HG02623 (cell line): ENCODE data around the gene SLC4A4.

Source experiments
- ATAC-seq: cut with Tn5 transposase; IDR thresholded peaks from one replicate; pipeline ENCODE4 v1.9.1; 2021; ENCODE audit warnings: moderate library complexity; ENCODE audit not compliant: unreplicated experiment

SLC4A4 gene

GRCh38 chr4:71526637-71527406 is 188.0 kb downstream of the SLC4A4 start:
- ATAC-seq, result no peak

DNA sequence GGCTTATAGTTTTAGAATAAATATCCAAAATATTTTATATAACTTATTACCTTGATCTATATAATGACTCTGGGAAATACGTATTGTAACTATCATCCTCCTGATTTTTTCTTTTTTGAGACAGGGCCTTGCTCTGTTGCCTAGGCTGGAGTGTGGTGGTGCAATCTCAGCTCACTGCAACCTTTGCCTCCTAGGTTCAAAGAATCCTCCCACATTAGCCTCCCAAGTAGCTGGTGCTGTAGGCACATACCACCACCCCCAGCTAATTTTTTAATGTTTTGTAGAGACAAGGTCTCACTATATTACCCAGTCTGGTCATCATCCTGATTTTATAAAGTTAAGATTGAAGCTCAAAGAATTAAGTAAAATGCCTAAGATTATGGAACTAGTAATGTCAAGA is 193.6 kb downstream of the SLC4A4 start:
- no peak for ATAC-seq

DNA sequence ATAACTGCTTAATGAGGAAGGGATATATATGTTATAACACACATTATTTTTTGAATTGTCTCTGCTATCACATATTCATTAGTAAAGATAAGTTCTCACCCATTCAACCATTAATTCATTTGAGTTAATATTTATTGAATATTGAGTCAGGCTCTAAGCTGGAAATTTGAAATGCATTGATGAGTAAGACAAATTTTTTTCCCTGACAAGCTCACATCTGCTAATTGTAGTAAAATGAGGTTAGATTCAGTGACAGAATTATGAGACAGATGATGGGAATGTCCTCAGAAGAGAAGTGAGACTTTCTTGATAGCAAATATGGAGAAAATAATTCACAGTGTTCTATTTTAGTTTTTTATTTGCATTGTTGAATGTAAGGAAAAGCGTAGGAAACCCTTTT is 194.3 kb downstream of the SLC4A4 start:
- no peak for ATAC-seq

DNA sequence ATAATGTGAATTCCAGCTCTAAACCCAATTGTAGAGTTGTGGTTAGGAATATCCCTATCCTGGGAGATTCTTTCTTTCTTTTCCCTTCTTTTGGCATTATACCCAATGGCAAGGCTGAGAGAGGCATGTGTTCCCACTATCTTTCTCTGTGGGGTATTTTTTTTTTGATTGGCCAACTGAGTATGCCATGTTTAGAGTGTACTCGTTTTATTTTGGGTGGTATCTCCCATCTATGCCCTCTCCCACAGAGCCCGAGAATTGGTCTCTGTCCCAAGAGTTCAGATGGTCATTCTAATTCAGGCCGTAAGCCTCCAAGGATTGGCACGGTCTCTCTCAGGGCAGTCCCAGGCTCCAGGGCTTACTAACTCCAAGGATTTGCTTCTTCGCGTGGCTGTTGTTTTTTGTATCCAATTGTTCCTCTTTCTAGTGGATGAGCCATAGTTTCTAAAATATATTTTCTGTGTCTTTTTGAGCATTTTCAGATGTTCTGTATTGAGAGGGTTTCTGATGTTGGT is 198.8 kb downstream of the SLC4A4 start:
- ATAC-seq, result no peak

DNA sequence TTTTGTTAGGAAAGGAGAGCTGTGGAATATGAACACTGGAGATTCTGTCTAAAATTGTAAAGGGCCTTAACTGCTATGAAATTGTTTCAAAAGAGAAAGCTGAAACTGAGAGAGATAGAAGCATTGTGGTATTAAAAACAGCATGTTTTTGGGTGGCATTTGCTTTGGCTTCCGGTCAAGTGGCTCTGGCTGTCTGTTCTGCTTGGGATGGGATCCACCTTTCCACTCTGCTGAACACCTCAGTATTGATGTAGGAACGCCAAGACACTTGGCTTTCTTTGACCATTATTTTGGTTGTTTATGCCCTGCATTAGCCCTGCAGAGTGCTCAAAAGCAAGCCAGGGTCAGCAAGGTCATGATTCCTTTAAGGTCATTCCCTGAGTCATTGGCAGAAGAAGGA is 199.7 kb downstream of the SLC4A4 start:
- no peak for ATAC-seq

DNA sequence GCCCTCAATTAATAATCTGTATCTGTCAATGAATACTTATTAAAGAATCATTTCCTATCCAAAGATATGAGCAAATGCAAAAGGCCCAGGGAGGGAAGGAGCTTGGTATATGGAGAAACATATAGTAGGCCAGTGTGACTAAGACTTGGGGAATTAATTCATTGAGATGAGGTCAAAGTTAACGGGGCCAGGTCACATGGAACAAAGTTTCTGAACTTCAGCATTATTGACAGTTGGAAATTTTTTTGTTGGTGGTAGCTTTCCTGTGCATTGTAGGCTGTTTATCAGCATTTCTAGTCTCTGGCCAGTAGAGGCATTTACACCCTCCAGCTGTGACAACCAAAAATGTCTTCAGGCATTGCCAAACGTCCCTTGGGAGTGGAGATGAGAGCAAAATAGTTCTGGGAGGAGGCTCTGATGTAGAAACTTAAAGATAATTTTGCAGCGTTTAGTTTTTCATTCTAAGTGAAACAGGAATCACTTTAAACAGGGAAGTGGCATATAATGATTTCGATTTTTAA is 202.0 kb downstream of the SLC4A4 start:
- no peak for ATAC-seq

- ATAC-seq, result no peak
Measured at GRCh38 chr4:71541541-71541940, 202.7 kb downstream of the SLC4A4 start.

DNA sequence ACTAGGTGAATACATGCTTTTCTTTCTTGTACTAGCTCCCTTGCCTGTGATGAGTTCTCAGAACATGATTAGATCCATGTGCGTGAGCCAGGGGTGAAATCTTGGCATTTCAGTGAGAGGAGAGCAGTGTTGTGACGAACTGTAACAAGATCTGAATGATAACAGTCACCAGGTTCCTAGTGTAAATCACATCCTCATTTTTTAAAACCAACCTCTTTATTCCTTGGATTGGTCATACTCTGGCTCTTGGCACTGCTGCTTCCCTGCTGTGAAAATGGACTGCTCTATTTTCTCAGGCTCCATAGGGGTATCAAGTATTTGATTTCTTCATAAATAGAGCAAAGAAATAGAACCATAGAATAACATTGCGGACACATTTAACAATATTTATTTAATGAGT is 206.3 kb downstream of the SLC4A4 start:
- ATAC-seq, result no peak

GRCh38 chr4:71549516-71550160 is 210.8 kb downstream of the SLC4A4 start:
- no peak for ATAC-seq

DNA sequence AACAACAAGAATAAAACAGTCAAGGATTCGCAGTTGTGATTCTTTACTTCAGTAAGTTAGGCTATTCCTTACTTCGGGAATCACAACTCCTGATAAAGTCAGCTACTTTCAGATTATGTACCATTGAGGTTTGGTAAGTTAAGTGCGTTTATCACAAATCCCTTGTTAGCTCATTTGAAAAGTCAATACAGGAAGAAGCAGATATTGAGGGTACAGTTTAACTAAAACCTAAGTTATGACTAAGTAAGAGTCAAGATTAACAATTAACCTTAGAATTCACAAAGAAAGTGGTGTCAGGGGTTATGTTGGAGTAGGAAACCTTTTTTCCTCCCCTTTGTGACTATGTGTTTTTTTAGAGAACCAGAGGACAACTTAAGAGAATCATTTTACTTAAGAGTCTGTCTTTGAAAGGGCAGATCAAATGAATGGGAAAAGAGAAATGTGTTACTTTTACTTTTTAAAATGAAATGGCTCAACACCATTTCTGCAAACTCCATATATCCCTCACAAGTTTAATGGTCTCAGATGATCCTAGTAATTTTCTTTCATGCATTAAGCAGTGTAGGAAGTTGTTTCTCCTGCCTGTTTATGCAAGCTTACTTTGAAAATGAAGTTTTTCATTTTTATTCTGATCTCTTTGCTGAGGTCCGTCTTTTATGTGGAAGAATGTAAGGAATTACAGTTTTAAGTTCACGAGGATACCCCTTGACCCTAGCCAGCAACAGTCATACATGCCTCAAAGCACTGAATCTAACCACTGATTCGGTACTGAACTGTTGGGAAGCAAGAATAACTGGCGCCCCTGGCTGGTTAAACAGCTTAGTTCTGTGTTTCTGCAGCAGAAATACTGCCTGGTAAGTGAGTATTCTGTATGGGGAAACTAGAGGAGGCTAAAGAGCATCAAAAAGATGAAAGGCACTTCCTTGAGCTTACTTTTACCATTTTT is 211.7 kb downstream of the SLC4A4 start:
- no peak for ATAC-seq

DNA sequence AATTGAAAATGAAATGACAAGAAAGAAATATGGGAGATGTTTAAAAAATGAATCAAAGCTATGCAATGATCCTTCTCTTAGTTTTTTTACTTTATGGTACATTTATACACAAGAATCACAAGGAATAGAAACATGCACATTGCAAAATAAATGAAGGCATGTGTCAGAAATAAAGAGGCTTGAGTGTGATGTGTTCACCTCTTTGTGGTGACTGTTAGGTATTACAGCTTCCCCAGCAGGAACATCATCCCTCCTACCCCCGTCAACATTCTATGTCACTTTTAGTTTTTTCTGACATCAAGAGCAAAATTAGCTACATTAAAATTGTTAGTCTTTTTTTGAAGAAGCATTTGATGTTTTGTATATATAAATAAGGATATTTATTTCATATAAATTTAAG is 214.8 kb downstream of the SLC4A4 start:
- peak; percentile 42 for ATAC-seq

DNA sequence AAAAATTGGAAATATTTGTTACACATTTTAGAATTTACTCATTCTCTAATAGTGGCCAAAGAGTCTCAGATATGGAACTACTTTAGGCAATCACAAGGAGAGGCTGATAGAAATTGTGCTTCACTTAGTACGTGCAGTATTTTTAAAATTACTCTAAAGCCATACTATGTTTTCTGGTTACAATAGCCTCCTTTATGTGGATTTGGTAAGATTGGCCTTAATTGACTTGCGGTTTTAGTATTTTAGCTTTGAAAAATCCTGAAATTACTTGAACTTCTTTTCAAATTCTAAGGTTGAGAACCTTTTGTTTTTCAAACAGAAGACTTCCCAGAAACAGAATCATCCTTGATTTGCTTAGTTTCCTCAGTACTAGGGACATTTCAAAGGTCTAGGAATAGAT is 215.2 kb downstream of the SLC4A4 start:
- ATAC-seq, result no peak

DNA sequence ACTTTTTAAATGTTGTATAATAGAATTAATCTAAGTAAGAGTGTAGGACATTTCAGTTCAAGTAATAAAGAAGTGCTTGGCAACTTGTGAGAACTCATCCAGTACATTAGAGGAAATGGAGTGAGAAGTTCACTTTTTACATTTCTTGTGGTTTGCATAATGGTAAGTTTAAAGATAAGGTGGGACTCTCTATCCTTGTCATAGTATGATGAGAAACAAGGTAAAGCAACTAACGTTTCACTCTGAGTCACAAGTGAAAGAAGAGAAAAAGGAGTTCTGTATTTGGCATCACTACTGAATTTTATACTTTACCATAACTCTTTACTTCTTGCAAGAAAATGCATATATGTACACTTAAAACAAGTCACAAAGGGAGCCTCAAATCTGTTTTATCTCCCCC is 219.4 kb downstream of the SLC4A4 start:
- peak; percentile 73 for ATAC-seq

DNA sequence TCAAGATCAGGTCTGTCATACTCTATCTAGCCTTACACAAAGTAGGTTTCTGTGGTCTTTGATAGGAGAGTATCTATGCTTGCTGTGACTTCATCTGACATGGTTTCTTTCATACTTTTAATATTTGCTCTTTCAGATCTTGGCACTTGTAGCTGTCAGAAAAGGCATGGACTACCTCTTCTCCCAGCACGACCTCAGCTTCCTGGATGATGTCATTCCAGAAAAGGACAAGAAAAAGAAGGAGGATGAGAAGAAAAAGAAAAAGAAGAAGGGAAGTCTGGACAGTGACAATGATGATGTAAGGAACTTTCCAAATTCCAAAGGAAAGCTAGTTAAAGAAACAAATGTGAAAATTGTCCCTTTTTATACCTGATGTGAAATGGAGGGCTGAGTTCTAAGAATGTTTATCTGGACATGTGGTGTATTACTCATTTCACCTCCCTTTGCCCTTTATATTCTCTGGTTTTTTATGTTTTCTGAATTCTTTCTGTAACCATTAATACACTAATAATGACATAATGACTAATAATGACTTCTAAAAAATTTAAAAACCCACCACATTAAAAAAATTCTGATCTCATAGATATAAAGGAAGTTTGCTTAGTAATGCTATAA is 221.2 kb downstream of the SLC4A4 start:
- no peak for ATAC-seq

GRCh38 chr4:71564775-71565174 is 226.0 kb downstream of the SLC4A4 start:
- ATAC-seq, result no peak

DNA sequence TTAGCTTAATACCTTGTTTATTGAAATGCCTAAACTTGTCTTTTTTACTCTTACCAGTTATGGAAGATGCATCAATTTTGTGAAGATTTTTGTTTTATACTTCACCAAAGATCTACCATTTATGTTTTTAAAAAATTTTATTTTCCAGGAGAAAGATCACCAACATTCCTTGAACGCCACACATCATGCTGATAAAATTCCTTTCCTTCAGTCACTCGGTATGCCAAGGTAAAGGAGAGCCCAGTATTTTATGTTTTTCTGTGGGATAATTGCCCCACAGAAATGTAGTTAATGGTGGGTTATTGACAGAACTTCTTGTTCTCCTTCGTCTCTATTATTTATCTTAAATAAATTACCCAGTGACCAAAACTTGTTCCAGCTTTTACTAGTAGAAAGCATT is 228.0 kb downstream of the SLC4A4 start:
- no peak for ATAC-seq

DNA sequence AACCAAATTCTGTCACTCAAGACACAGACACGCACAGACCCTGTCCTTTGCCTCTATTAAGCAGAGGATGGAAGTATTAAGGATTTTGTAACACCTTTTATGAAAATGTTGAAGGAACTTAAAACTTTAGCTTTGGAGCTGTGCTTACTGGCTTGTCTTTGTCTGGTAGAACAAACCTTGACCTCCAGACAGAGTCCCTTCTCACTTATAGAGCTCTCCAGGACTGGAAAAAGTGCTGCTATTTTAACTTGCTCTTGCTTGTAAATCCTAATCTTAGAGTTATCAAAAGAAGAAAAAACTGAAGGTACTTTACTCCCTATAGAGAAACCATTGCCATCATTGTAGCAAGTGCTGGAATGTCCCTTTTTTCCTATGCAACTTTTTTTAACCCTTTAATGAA is 229.3 kb downstream of the SLC4A4 start:
- no peak for ATAC-seq

DNA sequence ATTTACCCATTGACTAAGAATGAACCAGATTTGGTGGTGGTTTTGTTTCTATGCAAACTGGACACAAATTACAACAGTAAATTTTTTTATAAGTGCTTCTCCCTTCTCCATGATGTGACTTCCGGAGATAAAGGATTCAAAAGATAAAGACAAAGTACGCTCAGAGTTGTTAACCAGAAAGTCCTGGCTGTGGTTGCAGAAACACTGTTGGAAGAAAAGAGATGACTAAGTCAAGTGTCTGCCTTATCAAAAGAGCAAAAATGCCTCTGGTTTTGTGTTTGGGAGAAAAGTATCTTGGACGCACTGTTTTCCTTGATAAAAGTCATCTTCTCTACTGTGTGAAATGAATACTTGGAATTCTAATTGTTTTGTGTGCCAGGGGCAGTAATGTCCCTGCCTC is 231.7 kb downstream of the SLC4A4 start:
- no peak for ATAC-seq

DNA sequence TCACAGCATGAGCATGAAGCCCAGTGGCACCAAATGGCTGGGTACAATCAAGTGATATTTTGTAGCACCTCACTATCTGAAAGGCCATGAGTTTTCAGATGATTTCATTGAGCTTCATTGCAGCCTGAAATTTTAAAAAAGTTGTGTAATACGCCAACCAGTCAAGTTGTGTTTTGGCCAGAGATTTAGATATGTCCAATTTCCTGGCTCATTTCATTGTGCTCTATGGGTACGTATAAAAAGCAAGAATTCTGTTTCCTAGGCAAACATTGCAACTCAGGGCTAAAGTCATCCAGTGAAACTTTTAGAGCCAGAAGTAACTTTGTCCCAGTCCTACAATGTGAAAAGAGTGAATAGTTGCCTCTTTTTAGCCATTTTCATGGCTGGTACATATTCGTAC is 232.5 kb downstream of the SLC4A4 start:
- ATAC-seq, result no peak

DNA sequence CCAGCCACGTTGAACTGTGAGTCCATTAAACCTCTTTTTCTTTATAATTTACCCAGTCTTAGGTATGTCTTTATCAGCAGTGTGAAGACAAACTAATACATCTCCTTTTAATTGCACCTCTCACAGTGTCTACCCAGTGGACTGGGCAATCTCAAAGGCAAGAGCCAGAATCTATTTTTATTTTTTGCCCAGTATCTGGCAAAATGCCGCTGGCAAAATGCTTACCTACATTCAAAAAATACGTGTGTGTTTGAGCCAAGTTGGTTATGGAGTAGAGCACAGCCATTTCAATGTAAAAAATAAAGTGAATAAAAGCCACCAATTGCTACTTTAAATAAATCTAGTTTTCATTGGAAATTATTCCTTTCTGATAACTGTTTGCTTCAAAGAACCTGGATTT is 245.2 kb downstream of the SLC4A4 start:
- ATAC-seq, result no peak

GRCh38 chr4:71584585-71584984 is 245.8 kb downstream of the SLC4A4 start:
- no peak for ATAC-seq
